ENCODE results near the gene MBP.

The MBP gene

GRCh38 chr18:77006305-77007175 is 126.0 kb downstream of the MBP start:
- H3K27me3 Mint-ChIP-seq (ENCODE audit: low read depth): peaks cover 23% of the 10 kb centered on the region
- H3K4me3 Mint-ChIP-seq: no peak overlapping the region
- no peaks in the 10 kb centered on the region for H3K9me3 Mint-ChIP-seq
- no peak for TF ChIP-seq CTCF (IDR thresholded peaks at IDR 0.05; ENCODE audit: unreplicated experiment in 3 of 3)
- no peaks in the 10 kb centered on the region for H3K36me3 Mint-ChIP-seq (ENCODE audit: low read depth)
- H3K27ac Mint-ChIP-seq: no peak overlapping the region
- peaks cover 16% of the 10 kb centered on the region for H3K4me1 Mint-ChIP-seq

GRCh38 chr18:77005651-77006195 is 126.9 kb downstream of the MBP start:
- Mint-ChIP-seq H3K9me3 (no peaks in the 10 kb centered on the region), H3K4me3 (no peak overlapping the region), H3K36me3 (ENCODE audit: low read depth) (no peaks in the 10 kb centered on the region), H3K4me1 (peaks cover 16% of the 10 kb centered on the region), H3K27ac (no peak overlapping the region), H3K27me3 (ENCODE audit: low read depth) (peaks cover 23% of the 10 kb centered on the region)
- no peak for TF ChIP-seq CTCF (IDR thresholded peaks at IDR 0.05; ENCODE audit: unreplicated experiment in 3 of 3)

GRCh38 chr18:77004555-77005380 is 127.8 kb downstream of the MBP start:
- Mint-ChIP-seq H3K9me3 (no peaks in the 10 kb centered on the region), H3K27ac (no peak overlapping the region), H3K4me3 (no peak overlapping the region), H3K36me3 (ENCODE audit: low read depth) (no peaks in the 10 kb centered on the region), H3K4me1 (peaks cover 23% of the 10 kb centered on the region), H3K27me3 (ENCODE audit: low read depth) (peaks cover 29% of the 10 kb centered on the region)
- no peak for TF ChIP-seq CTCF (IDR thresholded peaks at IDR 0.05; ENCODE audit: unreplicated experiment in 3 of 3)

GRCh38 chr18:77003316-77003715 is 129.3 kb downstream of the MBP start:
- Mint-ChIP-seq H3K36me3 (ENCODE audit: low read depth) (no peaks in the 10 kb centered on the region), H3K27ac (no peak overlapping the region), H3K4me1 (peaks cover 23% of the 10 kb centered on the region), H3K4me3 (no peak overlapping the region), H3K27me3 (ENCODE audit: low read depth) (peaks cover 29% of the 10 kb centered on the region), H3K9me3 (no peaks in the 10 kb centered on the region)
- TF ChIP-seq CTCF (IDR thresholded peaks at IDR 0.05; ENCODE audit: unreplicated experiment in 3 of 3): no peak

- H3K27ac Mint-ChIP-seq: no peak overlapping the region
- peaks cover 31% of the 10 kb centered on the region for H3K27me3 Mint-ChIP-seq (ENCODE audit: low read depth)
- TF ChIP-seq CTCF (IDR thresholded peaks at IDR 0.05; ENCODE audit: unreplicated experiment in 3 of 3): no peak
- no peak overlapping the region for H3K4me3 Mint-ChIP-seq
- peaks cover 24% of the 10 kb centered on the region for H3K4me1 Mint-ChIP-seq
- no peaks in the 10 kb centered on the region for H3K9me3 Mint-ChIP-seq
- no peaks in the 10 kb centered on the region for H3K36me3 Mint-ChIP-seq (ENCODE audit: low read depth)
Measured at GRCh38 chr18:77002496-77002895, 130.1 kb downstream of the MBP start.

All from nephron (organoid).